Parathyroid adenoma (tissue), 2 donors: ENCODE measurements around the gene MXRA8.
A peak's percentile ranks its signal among the peaks of the same experiment; 100 is the strongest.

ENCODE experiments used
- H2AFZ ChIP-seq: fragments of 300-600 bp; sonication (generic); one replicate; pipeline ENCODE4 v1.7.0; 2017; ENCODE audit warnings: antibody characterized with exemption, mild to moderate bottlenecking
- H3K27ac ChIP-seq: fragments of 300-600 bp; sonication (generic); one replicate; pipeline ENCODE4 v1.7.0; 2017
- H3K27me3 ChIP-seq: fragments of 300-600 bp; sonication (generic); one replicate; pipeline ENCODE4 v1.7.0; 2017; ENCODE audit warnings: low read length; ENCODE audit not compliant: control insufficient read depth, insufficient read depth
- H3K36me3 ChIP-seq: fragments of 300-600 bp; sonication (generic); one replicate; pipeline ENCODE4 v1.7.0; 2017; ENCODE audit warnings: low read length; ENCODE audit not compliant: control insufficient read depth, insufficient read depth
- H3K4me1 ChIP-seq: fragments of 300-600 bp; sonication (generic); one replicate; pipeline ENCODE4 v1.7.0; 2017; ENCODE audit warnings: control low read depth
- H3K4me2 ChIP-seq: fragments of 300-600 bp; sonication (generic); one replicate; pipeline ENCODE4 v1.7.0; 2017; ENCODE audit warnings: low read length
- H3K4me3 ChIP-seq: fragments of 300-600 bp; sonication (generic); one replicate; pipeline ENCODE4 v1.7.0; 2017; ENCODE audit warnings: low read depth, low read length
- H3K79me2 ChIP-seq: fragments of 300-600 bp; sonication (generic); one replicate; pipeline ENCODE4 v1.7.0; 2017; ENCODE audit warnings: control low read depth
- H3K9ac ChIP-seq: fragments of 300-600 bp; sonication (generic); one replicate; pipeline ENCODE4 v1.7.0; 2017; ENCODE audit warnings: mild to moderate bottlenecking
- H3K9me3 ChIP-seq: fragments of 300-600 bp; sonication (generic); one replicate; pipeline ENCODE4 v1.7.0; 2017; ENCODE audit warnings: low read length; ENCODE audit not compliant: control insufficient read depth
- CTCF ChIP-seq: fragments of 300-600 bp; sonication (generic); IDR thresholded peaks from one replicate; pipeline ENCODE4 v1.7.0; 2017; ENCODE audit warnings: antibody characterized with exemption, mild to moderate bottlenecking
- donor health status: primary hyperparathyroidism.

The MXRA8 gene

GRCh38 chr1:1306070-1306660, 52.2 kb downstream of the MXRA8 start:
- no peaks in the 10 kb centered on the region for H3K27me3 ChIP-seq
- H3K27ac ChIP-seq: no peak overlapping the region
- no peaks in the 10 kb centered on the region for H3K79me2 ChIP-seq
- no peak overlapping the region for H2AFZ ChIP-seq
- no peaks in the 10 kb centered on the region for H3K36me3 ChIP-seq
- no peak for TF ChIP-seq CTCF
- H3K4me2 ChIP-seq: peak overlapping the region; percentile 42
- no peak overlapping the region for H3K9ac ChIP-seq
- H3K9me3 ChIP-seq: no peaks in the 10 kb centered on the region
- H3K4me1 ChIP-seq: peaks cover 3% of the 10 kb centered on the region
- H3K4me3 ChIP-seq: no peak overlapping the region

- Histone ChIP-seq H3K4me1 (peaks cover 3% of the 10 kb centered on the region), H3K79me2 (no peaks in the 10 kb centered on the region), H3K4me2 (peak overlapping the region; percentile 48), H3K27me3 (no peaks in the 10 kb centered on the region), H2AFZ (no peak overlapping the region), H3K4me3 (peak overlapping the region; percentile 6), H3K9me3 (no peaks in the 10 kb centered on the region), H3K27ac (no peak overlapping the region), H3K9ac (no peak overlapping the region), H3K36me3 (no peaks in the 10 kb centered on the region)
- TF ChIP-seq CTCF: no peak
Observed at GRCh38 chr1:1305300-1306069, 52.9 kb downstream of the MXRA8 start.

- TF ChIP-seq CTCF: no peak
- Histone ChIP-seq H3K9me3 (no peaks in the 10 kb centered on the region), H3K9ac (no peak overlapping the region), H3K4me3 (peak overlapping the region; percentile 6), H3K79me2 (no peaks in the 10 kb centered on the region), H3K27me3 (no peaks in the 10 kb centered on the region), H3K4me2 (peak overlapping the region; percentile 48), H3K36me3 (no peaks in the 10 kb centered on the region), H3K27ac (peak overlapping the region; percentile 24), H3K4me1 (peaks cover 3% of the 10 kb centered on the region), H2AFZ (peak overlapping the region; percentile 33)
Observed at GRCh38 chr1:1304331-1305299, 53.7 kb downstream of the MXRA8 start.

GRCh38 chr1:1303736-1304135, 54.6 kb downstream of the MXRA8 start:
- TF ChIP-seq CTCF: no peak
- Histone ChIP-seq H3K36me3 (no peaks in the 10 kb centered on the region), H3K4me2 (no peak overlapping the region), H3K27me3 (no peaks in the 10 kb centered on the region), H3K9ac (no peak overlapping the region), H3K79me2 (no peaks in the 10 kb centered on the region), H3K4me1 (peaks cover 3% of the 10 kb centered on the region), H3K27ac (no peak overlapping the region), H3K4me3 (no peak overlapping the region), H2AFZ (no peak overlapping the region), H3K9me3 (no peaks in the 10 kb centered on the region)
